Fibroblast of mammary gland (primary cell): ENCODE data around the gene TTC21A.

Source experiments
- DNase-seq: peaks from one replicate; pipeline ENCODE4 v3.0.0-alpha.2; 2010; ENCODE audit warnings: low read depth
- H3K4me3 ChIP-seq: 2 replicates; pipeline ENCODE4 v1.5.1; 2011; ENCODE audit warnings: low read depth, mild to moderate bottlenecking, low read length, moderate library complexity; ENCODE audit not compliant: control insufficient read depth
- TF ChIP-seq, protein P1 (sequence below): conservative IDR thresholded peaks from 2 replicates; pipeline ENCODE4 v1.5.1; 2011; ENCODE audit warnings: low read depth, low read length, inconsistent platforms; ENCODE audit not compliant: control insufficient read depth, insufficient read depth

The TTC21A gene

GRCh38 chr3:39150148-39150802 is 42.8 kb downstream of the TTC21A start:
- TF ChIP-seq, protein P1, sequence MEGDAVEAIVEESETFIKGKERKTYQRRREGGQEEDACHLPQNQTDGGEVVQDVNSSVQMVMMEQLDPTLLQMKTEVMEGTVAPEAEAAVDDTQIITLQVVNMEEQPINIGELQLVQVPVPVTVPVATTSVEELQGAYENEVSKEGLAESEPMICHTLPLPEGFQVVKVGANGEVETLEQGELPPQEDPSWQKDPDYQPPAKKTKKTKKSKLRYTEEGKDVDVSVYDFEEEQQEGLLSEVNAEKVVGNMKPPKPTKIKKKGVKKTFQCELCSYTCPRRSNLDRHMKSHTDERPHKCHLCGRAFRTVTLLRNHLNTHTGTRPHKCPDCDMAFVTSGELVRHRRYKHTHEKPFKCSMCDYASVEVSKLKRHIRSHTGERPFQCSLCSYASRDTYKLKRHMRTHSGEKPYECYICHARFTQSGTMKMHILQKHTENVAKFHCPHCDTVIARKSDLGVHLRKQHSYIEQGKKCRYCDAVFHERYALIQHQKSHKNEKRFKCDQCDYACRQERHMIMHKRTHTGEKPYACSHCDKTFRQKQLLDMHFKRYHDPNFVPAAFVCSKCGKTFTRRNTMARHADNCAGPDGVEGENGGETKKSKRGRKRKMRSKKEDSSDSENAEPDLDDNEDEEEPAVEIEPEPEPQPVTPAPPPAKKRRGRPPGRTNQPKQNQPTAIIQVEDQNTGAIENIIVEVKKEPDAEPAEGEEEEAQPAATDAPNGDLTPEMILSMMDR, result no peak
- peak overlapping the region; percentile 23 for H3K4me3 ChIP-seq
- DNase-seq, result no peak

GRCh38 chr3:39150803-39151631 is 43.5 kb downstream of the TTC21A start:
- TF ChIP-seq, protein P1, result no peak
- peak overlapping the region; percentile 68 for H3K4me3 ChIP-seq
- peak; percentile 97 for DNase-seq

DNA sequence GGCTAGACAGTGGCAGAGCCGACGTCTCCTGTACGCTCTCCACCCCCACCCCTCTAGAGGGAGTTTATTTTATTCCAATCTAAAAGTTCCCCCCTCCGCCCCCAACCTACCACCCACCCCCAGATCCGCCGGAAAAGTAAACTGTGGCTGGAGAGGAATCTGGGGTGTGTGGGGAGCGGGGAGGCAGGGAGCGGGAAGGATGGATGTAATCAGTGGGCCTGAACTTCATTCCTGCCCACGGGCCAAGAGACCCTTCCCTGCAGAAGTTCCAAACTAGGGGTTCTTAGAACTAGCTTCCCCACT is 46.4 kb downstream of the TTC21A start:
- H3K4me3 ChIP-seq, result peak overlapping the region; percentile 34
- TF ChIP-seq, protein P1, result no peak
- no peak for DNase-seq

DNA sequence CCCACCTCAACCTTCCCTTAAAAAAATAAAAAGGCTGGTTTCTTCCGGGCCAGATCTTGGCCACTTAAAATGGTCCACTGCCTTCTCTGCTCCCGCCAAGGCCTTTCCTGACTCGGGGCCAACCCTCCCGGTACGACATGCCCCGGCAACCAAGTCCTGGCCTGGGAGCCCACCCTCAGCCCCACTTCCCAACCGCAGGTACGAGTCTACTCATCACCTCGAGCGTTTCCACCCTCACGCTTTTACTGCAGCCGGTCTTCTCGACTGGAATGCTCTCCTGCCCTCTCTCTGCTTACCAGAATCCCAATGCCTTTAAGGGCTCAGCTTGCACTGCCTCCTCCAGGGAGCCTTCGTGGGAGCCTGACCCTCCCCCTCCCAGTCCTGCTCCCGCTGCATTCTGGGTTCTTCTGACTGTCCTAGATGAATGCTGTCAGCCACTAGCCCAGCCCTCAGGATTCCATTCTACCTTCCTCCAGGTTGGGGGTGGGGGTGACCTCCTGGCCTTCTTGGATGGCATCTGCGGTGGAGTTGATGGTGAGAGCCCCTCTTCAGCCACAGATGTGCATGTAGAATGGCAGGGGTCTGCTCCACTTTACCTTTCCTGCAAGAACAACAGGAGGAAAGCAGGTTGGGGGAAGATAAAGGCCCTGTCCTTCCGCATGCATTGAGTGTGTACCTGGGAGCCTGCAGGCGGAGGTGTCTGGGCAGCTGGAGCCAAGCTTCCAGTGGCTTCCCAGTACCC is 47.0 kb downstream of the TTC21A start:
- peak; percentile 44 for DNase-seq
- peak overlapping the region; percentile 8 for H3K4me3 ChIP-seq
- TF ChIP-seq, protein P1, result no peak

DNA sequence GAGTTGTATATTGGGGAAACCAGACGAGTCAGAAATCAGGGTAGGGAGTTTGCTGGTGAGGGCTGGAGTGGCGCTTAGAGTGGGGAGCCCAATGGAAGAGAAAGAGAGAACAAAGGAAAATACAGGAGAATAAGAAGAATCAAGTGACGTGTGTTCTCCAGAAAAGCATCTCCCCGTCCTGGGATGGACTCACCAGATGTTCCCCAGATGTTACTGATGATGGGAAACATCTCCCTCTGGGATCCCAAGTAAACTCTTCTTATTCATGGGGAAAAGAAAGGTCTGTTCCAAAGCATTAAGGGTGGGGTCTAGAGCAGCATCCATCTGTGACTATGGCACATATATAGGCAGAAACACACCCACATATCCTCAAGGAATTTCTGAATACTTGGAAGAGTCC is 48.9 kb downstream of the TTC21A start:
- peak; percentile 91 for DNase-seq
- no peak overlapping the region for H3K4me3 ChIP-seq
- TF ChIP-seq, protein P1, result no peak

GRCh38 chr3:39157359-39157758 is 49.9 kb downstream of the TTC21A start:
- DNase-seq, result no peak
- H3K4me3 ChIP-seq, result no peak overlapping the region
- TF ChIP-seq, protein P1, result no peak
